ENCODE results near the gene ATRNL1.
"Not testable (repeated sequence)": the region's sequence is repeated elsewhere in the genome, so short reads cannot be mapped to it uniquely, and the experiment has no call there.

ATRNL1 gene

DNA sequence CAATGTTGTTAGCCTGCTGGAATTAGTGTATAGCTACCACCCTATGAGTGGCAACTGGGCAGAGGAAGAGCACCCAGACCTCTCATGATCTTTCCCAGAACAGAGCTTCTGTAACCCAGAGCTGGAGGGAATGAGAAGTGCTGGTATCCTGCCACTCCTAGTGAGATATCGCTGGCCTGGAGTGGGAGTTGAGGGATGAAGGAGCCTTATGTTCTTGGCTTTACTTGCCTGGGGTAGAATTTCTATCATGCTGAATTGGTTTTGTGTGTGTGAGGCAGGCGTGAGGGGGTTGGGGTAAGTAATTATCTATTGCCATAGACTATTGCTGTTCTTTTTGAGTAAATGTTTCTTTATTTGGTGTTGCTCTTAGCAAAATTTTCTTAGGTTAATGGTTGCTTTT is 146.6 kb downstream of the ATRNL1 start:
- H3K27me3 ChIP-seq (ENCODE audit: insufficient read depth, low read length) = no peaks in the 10 kb centered on the region
- no peaks in the 10 kb centered on the region for H3K9me3 ChIP-seq (ENCODE audit: insufficient read depth, low read depth, low read length)
- no peak overlapping the region for H3K4me3 ChIP-seq (ENCODE audit: low read depth, low read length)
- no peak overlapping the region for H3K27ac ChIP-seq (ENCODE audit: low read depth, low read length)
- no peaks in the 10 kb centered on the region for H3K79me1 ChIP-seq (ENCODE audit: low read length)
- H2BK12ac ChIP-seq (ENCODE audit: low read length) = no peak overlapping the region
- WGBS (ENCODE audit: extremely low coverage, insufficient coverage, insufficient read length) = no CpG with 5 or more reads among the region's 2 CpGs
- H3K36me3 ChIP-seq (ENCODE audit: control insufficient read depth in 1 of 2, insufficient read depth in 2 of 2, low read length in 2 of 2) = no peaks in the 10 kb centered on the region
- H3K4ac ChIP-seq (ENCODE audit: low read depth, low read length) = no peak overlapping the region
- no peak for DNase-seq
- no peaks in the 10 kb centered on the region for H3K79me2 ChIP-seq (ENCODE audit: control insufficient read depth, insufficient read depth, low read length, poor library complexity)
- no peak overlapping the region for H3K23ac ChIP-seq (ENCODE audit: low read length)
- no peak overlapping the region for H3K4me2 ChIP-seq (ENCODE audit: low read length)
- no peak overlapping the region for H4K12ac ChIP-seq (ENCODE audit: low read depth, low read length)
- no peak overlapping the region for H3K14ac ChIP-seq (ENCODE audit: low read length)
- H4K91ac ChIP-seq (ENCODE audit: low read depth, low read length) = no peak overlapping the region
- no peak overlapping the region for H4K8ac ChIP-seq (ENCODE audit: low read depth, low read length)
- no peak overlapping the region for H3K18ac ChIP-seq (ENCODE audit: low read length)
- H2BK120ac ChIP-seq (ENCODE audit: insufficient read depth, low read length, poor library complexity) = no peak overlapping the region
- H2AK5ac ChIP-seq (ENCODE audit: low read length) = no peak overlapping the region
- H3K9ac ChIP-seq (ENCODE audit: low read length) = no peak overlapping the region
- no peak overlapping the region for H2BK5ac ChIP-seq (ENCODE audit: low read depth, low read length, poor library complexity)
- H2AFZ ChIP-seq (ENCODE audit: insufficient read depth, low read length, poor library complexity) = no peak overlapping the region
- no peaks in the 10 kb centered on the region for H3K4me1 ChIP-seq (ENCODE audit: control insufficient read depth in 1 of 2, insufficient read depth in 2 of 2, low read length in 2 of 2)

- H4K12ac ChIP-seq (ENCODE audit: low read depth, low read length) = no peak overlapping the region
- H3K4me3 ChIP-seq (ENCODE audit: low read depth, low read length) = no peak overlapping the region
- H3K14ac ChIP-seq (ENCODE audit: low read length) = no peak overlapping the region
- H2BK5ac ChIP-seq (ENCODE audit: low read depth, low read length, poor library complexity) = no peak overlapping the region
- H3K9me3 ChIP-seq (ENCODE audit: insufficient read depth, low read depth, low read length) = no peaks in the 10 kb centered on the region
- H3K27me3 ChIP-seq (ENCODE audit: insufficient read depth, low read length) = no peaks in the 10 kb centered on the region
- no peak overlapping the region for H4K91ac ChIP-seq (ENCODE audit: low read depth, low read length)
- H3K4ac ChIP-seq (ENCODE audit: low read depth, low read length) = no peak overlapping the region
- H3K36me3 ChIP-seq (ENCODE audit: control insufficient read depth in 1 of 2, insufficient read depth in 2 of 2, low read length in 2 of 2) = no peaks in the 10 kb centered on the region
- no peak overlapping the region for H3K4me2 ChIP-seq (ENCODE audit: low read length)
- H2BK12ac ChIP-seq (ENCODE audit: low read length) = no peak overlapping the region
- no peak overlapping the region for H3K18ac ChIP-seq (ENCODE audit: low read length)
- H3K79me1 ChIP-seq (ENCODE audit: low read length) = no peaks in the 10 kb centered on the region
- no peak overlapping the region for H2AFZ ChIP-seq (ENCODE audit: insufficient read depth, low read length, poor library complexity)
- no peaks in the 10 kb centered on the region for H3K79me2 ChIP-seq (ENCODE audit: control insufficient read depth, insufficient read depth, low read length, poor library complexity)
- H3K23ac ChIP-seq (ENCODE audit: low read length) = no peak overlapping the region
- no peak for DNase-seq
- no peak overlapping the region for H2BK120ac ChIP-seq (ENCODE audit: insufficient read depth, low read length, poor library complexity)
- no peak overlapping the region for H3K27ac ChIP-seq (ENCODE audit: low read depth, low read length)
- no peak overlapping the region for H3K9ac ChIP-seq (ENCODE audit: low read length)
- no peaks in the 10 kb centered on the region for H3K4me1 ChIP-seq (ENCODE audit: control insufficient read depth in 1 of 2, insufficient read depth in 2 of 2, low read length in 2 of 2)
- no CpG with 5 or more reads among the region's 3 CpGs for WGBS (ENCODE audit: extremely low coverage, insufficient coverage, insufficient read length)
- H4K8ac ChIP-seq (ENCODE audit: low read depth, low read length) = no peak overlapping the region
- H2AK5ac ChIP-seq (ENCODE audit: low read length) = no peak overlapping the region
These were observed 157.6 kb downstream of the ATRNL1 start for GRCh38 chr10:115250784-115251183.

DNA sequence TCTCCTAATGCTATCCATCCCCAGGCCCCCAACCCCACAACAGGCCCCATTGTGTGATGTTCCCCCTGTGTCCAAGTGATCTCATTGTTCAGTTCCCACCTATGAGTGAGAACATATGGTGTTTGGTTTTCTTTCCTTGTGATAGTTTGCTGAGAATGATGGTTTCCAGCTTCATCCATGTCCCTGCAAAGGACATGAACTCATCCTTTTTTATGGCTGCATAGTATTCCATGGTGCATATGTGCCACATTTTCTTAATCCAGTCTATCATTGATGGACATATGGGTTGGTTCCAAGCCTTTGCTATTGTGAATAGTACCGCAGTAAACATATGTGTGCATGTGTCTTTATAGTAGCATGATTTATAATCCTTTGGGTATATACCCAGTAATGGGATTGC is 160.6 kb downstream of the ATRNL1 start:
- H2AK5ac ChIP-seq (ENCODE audit: low read length); H2BK12ac ChIP-seq (ENCODE audit: low read length); H4K91ac ChIP-seq (ENCODE audit: low read depth, low read length); H3K9ac ChIP-seq (ENCODE audit: low read length); H3K9me3 ChIP-seq (ENCODE audit: insufficient read depth, low read depth, low read length); H2BK5ac ChIP-seq (ENCODE audit: low read depth, low read length, poor library complexity); H3K79me1 ChIP-seq (ENCODE audit: low read length); H3K4me2 ChIP-seq (ENCODE audit: low read length); H4K12ac ChIP-seq (ENCODE audit: low read depth, low read length); H3K14ac ChIP-seq (ENCODE audit: low read length); H2BK120ac ChIP-seq (ENCODE audit: insufficient read depth, low read length, poor library complexity); H3K27ac ChIP-seq (ENCODE audit: low read depth, low read length); H3K36me3 ChIP-seq (ENCODE audit: control insufficient read depth in 1 of 2, insufficient read depth in 2 of 2, low read length in 2 of 2); H3K79me2 ChIP-seq (ENCODE audit: control insufficient read depth, insufficient read depth, low read length, poor library complexity); H3K4me3 ChIP-seq (ENCODE audit: low read depth, low read length); H4K8ac ChIP-seq (ENCODE audit: low read depth, low read length); H3K4ac ChIP-seq (ENCODE audit: low read depth, low read length); H3K18ac ChIP-seq (ENCODE audit: low read length); DNase-seq; H2AFZ ChIP-seq (ENCODE audit: insufficient read depth, low read length, poor library complexity); H3K23ac ChIP-seq (ENCODE audit: low read length); H3K27me3 ChIP-seq (ENCODE audit: insufficient read depth, low read length); H3K4me1 ChIP-seq (ENCODE audit: control insufficient read depth in 1 of 2, insufficient read depth in 2 of 2, low read length in 2 of 2): not testable (repeated sequence)
- no CpG with 5 or more reads among the region's 1 CpG for WGBS (ENCODE audit: extremely low coverage, insufficient coverage, insufficient read length)

DNA sequence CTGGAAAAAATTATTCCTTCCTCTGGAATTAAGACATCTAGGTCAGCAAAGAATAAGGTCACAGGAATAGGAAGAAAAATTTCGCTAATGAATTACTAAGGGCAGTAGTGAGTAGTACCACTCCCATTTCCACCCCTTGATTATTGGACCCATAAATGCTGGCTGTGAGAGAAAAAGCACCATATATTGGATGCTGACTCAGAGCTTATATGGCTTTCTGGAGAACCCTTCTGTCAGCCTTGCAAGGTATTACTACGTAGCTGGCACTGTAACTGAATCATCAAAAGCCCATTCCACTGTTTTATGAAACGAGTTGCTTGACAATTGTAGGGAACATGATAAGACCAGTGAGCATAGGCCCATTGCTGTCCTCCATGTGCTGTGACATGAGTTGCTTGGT is 179.3 kb downstream of the ATRNL1 start:
- no peak overlapping the region for H2AK5ac ChIP-seq (ENCODE audit: low read length)
- no peaks in the 10 kb centered on the region for H3K4me1 ChIP-seq (ENCODE audit: control insufficient read depth in 1 of 2, insufficient read depth in 2 of 2, low read length in 2 of 2)
- no peak overlapping the region for H3K27ac ChIP-seq (ENCODE audit: low read depth, low read length)
- H2BK5ac ChIP-seq (ENCODE audit: low read depth, low read length, poor library complexity) = no peak overlapping the region
- no peak overlapping the region for H3K18ac ChIP-seq (ENCODE audit: low read length)
- no peak for DNase-seq
- H3K36me3 ChIP-seq (ENCODE audit: control insufficient read depth in 1 of 2, insufficient read depth in 2 of 2, low read length in 2 of 2) = no peaks in the 10 kb centered on the region
- H2BK12ac ChIP-seq (ENCODE audit: low read length) = no peak overlapping the region
- no peaks in the 10 kb centered on the region for H3K79me2 ChIP-seq (ENCODE audit: control insufficient read depth, insufficient read depth, low read length, poor library complexity)
- no peaks in the 10 kb centered on the region for H3K9me3 ChIP-seq (ENCODE audit: insufficient read depth, low read depth, low read length)
- WGBS (ENCODE audit: extremely low coverage, insufficient coverage, insufficient read length) = no CpG with 5 or more reads among the region's 3 CpGs
- no peak overlapping the region for H3K23ac ChIP-seq (ENCODE audit: low read length)
- H2AFZ ChIP-seq (ENCODE audit: insufficient read depth, low read length, poor library complexity) = no peak overlapping the region
- no peak overlapping the region for H4K91ac ChIP-seq (ENCODE audit: low read depth, low read length)
- no peak overlapping the region for H4K12ac ChIP-seq (ENCODE audit: low read depth, low read length)
- H2BK120ac ChIP-seq (ENCODE audit: insufficient read depth, low read length, poor library complexity) = no peak overlapping the region
- no peak overlapping the region for H3K4ac ChIP-seq (ENCODE audit: low read depth, low read length)
- H3K79me1 ChIP-seq (ENCODE audit: low read length) = no peaks in the 10 kb centered on the region
- no peak overlapping the region for H4K8ac ChIP-seq (ENCODE audit: low read depth, low read length)
- H3K27me3 ChIP-seq (ENCODE audit: insufficient read depth, low read length) = no peaks in the 10 kb centered on the region
- no peak overlapping the region for H3K9ac ChIP-seq (ENCODE audit: low read length)
- H3K4me3 ChIP-seq (ENCODE audit: low read depth, low read length) = no peak overlapping the region
- no peak overlapping the region for H3K4me2 ChIP-seq (ENCODE audit: low read length)
- H3K14ac ChIP-seq (ENCODE audit: low read length) = no peak overlapping the region

Measured in trophoblast cell (in vitro differentiated cells and primary cell).